ENCODE data around the gene TSPAN7.

DNA sequence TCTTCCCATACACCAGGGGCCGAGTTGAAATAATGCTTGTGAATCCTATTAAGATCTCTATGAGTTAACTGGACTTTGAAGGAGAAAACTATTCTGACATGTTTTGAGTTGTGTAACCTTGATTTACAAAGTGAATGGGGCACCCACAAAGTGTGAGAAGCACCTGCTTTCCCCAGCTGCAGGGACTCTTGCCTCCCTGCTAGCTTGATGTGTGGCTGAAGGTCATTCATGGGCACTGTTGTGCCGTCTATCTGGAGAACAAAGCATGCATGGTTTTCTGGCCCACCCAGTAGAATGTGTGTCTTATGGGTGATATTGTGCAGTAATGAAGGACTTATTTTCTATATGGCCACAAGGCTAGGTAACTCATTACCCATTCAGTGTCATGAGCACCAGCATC is 53.1 kb downstream of the TSPAN7 start:
- no peak for TF ChIP-seq POLR2A (IDR thresholded peaks at IDR 0.05; ENCODE audit: low read depth, low read length)
- no peak for TF ChIP-seq POLR2AphosphoS5 (IDR thresholded peaks at IDR 0.05; ENCODE audit: low read depth, low read length)

All from GM12892 (cell line).